ENCODE results near the gene KRTAP5-3.
"Not testable (repeated sequence)": the region's sequence is repeated elsewhere in the genome, so short reads cannot be mapped to it uniquely, and the experiment has no call there.

KRTAP5-3 gene, protein sequence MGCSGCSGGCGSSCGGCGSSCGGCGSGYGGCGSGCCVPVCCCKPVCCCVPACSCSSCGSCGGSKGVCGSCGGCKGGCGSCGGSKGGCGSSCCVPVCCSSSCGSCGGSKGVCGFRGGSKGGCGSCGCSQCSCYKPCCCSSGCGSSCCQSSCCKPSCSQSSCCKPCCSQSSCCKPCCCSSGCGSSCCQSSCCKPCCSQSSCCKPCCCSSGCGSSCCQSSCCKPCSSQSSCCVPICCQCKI

DNA sequence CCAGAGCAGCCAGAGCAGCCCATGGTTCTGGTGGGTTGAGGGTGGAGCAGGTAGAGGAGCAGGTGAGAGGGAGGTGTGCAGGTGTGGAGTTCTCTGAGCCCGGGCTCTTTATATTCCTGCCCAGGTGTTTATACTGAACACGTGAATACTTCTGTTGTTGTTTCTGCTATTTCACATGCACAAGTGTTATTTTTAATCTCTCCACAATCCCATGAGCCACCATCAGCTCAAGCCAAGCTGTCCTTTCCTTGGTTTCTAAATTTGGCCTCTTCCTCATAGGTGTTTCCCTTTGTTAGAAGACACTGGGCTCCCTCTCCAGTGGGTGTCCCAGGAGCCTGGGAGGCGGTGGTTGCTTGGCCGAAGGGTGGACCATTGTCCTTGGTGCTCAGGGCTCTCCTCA lies at the start of gene KRTAP5-3:
KRTAP5-3 (minus strand) TSS at position 101 of the 400 bp plus-strand sequence; CDS start at position 23, 78 bp downstream.
- DNase-seq: no peak

DNA sequence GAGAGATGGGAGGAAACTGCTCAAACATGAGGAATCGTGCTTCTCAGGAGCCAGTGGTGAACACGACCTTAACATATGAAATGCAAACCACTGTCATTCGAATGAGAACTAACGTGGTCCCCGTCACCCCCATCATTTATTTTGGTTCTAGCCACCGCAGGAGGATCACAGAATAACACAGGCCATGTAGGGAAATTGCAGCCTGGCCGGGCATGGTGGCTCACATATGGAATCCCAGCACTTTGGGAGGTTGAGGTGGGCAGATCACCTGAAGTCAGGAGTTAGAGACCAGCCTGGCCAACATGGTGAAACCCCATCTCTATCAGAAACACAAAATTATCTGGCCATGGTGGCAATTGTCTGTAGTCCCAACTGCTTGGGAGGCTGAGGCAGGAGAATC lies 48.4 kb upstream of the KRTAP5-3 start:
- DNase-seq: no peak

DNA sequence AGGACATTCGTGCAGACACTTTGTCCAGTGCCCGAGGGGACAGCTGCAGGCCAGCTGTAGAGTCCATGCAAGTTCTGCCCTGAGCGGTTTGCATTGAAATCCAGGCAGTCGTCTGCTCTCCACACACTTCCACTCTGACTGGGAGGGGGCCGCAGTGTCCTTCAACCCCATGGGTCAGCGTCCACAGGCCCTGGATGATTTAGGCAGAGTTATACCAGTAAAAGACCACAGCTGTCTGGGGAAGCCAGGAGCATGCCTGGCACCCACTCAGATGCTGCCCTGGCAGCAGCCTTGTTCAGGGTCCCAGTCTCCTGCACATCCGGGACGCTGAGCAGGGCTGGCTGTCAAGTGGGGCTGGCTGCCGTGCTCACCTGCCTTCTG lies 47.8 kb upstream of the KRTAP5-3 start:
- DNase-seq: no peak

DNA sequence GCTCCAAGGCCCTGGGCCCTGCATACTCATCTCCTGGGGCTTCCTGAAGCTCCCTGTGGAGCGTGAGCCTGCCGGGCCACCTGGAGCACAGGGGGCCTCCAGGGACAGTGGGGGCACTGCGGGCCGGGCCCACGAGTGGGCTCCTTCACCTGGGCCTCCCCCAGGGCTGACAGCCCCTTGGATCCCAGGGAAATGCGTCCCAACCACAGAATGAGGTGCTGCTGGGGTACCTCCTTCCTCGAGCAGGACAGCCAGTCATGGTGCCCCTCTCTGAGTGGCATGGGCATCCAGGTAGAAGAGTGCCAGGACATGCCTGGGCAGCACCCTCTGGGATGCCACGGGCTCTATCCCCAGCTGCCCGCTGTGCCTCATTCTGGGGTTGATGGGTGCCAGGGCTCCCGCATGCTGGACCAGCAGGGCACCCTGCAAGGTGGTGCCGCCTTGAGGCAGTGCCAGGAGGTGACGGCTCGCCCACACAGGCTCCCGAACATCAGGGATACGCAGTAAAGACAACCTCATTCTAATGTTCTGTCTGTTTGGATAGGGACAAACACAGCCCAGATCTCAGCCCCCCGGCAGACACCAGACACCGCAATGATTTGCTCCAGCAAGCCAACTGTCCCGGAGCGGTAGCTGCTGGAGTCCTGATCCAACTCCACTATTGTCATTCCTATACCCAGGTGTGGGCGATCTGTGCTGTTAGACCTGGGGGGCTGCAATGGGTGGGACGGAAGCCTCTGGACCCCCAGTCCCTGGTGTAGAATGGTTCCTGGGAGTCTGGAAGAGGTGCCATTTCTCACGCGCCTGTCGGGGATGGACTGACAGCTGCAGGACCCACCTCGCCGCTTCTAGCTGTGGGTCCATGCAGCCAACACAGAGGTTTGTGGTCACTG lies 47.2 kb upstream of the KRTAP5-3 start:
- no peak for DNase-seq

DNA sequence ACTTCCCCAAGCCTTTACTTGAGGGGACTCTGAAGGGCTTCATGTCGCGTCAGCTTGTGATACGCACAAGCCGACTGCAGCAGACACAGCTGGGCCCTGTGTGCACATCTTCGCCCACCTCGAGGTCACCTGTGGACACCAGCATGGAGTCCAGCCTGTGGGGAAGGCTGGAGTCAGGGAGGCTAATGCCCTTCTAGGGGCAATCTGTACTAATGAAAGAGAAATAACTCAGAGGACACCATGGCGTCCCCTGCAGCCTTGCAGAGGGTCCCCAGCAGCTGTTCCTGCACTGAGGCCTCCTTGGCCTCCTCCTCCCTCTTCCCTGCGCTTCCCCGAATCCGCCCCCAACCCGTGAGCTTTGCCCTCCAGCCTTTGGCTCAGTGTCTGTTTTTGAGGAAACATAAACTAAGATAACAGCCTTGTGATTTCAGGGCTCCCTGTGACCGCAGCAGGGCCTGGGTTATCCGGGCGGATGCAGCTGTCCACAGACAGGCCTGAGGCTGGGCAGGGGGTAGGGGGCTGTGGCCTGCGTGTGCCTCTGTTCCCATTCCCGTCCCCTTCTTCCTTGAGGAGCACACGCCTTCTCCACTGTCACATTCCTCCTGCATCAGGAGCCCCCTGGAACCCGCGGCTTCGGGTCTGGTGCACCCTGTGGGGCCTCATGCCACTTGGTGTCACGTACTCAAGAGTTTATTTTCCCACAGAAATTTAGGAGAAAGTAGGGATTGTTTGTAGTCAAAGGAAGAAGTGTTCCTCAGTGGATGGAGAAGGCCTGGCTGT lies 46.3 kb upstream of the KRTAP5-3 start:
- no peak for DNase-seq

DNA sequence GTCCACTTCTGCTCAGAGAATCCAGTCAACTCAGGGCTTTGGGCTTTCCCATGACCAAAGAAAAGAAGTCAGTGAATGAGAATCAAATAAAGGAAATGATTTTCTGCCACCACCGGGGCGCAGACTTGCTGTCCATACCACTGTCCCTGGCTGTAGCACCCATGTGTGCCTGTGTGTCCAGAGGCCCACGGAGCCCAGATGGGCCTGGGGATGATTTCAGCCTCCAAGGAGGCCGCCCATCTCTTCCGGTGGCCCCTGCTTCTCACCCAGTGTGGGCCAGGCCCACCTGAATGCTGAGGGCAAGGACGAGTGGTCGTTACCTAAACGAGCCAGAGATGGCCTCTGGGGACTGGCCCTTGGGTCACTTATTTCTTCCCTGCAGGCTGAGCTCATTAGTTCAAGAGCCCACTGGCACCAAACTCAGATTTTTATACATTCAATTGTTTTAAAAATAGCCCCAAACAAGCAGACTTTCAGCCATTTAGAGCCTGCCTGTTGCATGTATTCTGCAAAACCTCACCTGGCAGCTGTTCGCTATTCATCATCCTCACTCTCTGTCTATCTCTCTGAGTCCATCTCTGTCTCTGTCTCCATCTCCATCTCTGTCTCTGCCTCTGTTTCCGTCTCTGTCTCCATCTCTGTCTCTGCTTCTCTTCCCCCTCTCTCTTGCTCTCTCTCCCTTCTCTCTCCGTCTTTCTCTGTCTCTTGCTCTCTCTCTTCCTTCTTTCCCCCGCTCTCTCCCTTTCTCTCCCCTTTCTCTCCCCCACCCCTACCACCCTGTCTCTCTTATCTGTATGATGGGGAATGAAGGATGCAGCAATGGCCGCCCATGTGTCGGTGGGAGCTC lies 45.5 kb upstream of the KRTAP5-3 start:
- DNase-seq: no peak

DNA sequence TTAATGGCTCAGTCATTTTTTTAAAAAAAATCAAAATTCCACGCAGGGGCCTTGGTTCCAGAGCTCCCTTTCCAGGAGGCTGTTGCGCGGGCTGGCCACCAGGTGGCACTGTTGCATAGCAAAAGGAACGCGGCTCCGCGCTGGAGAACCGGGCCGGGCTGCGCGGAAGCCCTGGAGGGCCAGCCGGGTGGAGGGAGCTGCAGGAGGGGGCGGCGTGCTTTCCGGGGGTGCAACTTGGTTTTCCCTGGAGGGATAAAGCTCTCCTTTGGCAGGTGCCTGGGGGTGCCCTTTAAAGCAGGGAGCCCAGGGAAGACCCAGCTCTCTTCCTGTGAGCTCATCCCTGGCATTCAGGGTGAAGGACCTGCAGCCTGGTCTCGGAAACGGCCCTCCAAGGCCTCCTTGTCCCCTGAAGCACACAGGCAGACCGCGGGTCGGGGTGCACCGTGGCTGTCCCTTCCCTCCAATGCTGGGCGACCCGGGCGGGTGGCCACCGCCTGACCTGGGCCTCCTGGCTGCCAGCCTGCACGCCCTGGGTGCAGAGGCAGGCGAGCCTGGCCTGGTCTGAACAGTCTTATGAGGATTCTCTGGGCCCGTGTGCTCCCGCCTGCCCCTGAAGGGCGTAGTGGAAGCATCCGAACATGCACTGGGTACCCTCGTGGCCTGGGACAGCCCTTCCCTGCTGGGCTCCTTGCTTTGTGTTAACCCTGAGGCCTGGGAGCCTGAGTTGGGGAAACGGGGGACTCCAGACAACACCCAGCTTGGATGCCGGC lies 44.7 kb upstream of the KRTAP5-3 start:
- no peak for DNase-seq

DNA sequence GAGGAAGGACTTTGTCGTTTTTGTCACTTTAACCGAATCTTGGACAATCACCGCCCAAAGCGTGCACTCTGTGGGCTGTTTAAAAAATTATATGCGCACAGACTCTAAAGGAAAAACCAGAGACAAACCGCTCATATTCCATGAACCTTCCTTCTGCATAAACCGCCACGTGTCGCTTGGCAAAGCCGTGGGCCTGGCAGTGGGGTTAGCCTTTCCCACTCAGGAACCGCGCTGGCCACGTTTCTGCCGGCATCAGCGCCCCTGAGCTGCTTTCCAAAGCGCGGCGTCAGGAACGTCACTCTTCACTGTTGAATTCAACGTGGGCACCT lies 44.1 kb upstream of the KRTAP5-3 start:
- no peak for DNase-seq

DNA sequence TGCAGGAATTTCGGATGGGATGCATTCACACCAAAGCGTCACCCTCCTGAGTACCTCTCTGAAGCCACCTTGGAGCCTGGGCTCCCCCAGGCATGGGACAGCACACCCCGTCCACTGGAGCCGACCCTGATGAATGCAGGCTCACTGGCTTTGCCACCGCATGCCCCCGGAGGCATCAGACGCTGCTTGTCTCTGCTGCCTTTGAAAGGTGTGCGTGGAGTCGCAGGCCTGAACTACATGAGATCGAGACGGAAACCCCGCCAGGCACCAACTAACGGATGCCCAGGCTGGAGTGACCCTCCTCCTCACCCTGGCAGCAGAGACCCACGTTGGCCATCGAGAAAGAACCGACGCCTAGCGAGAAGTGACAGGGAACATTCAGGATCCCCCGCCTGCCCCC lies 43.8 kb upstream of the KRTAP5-3 start:
- DNase-seq: no peak

DNA sequence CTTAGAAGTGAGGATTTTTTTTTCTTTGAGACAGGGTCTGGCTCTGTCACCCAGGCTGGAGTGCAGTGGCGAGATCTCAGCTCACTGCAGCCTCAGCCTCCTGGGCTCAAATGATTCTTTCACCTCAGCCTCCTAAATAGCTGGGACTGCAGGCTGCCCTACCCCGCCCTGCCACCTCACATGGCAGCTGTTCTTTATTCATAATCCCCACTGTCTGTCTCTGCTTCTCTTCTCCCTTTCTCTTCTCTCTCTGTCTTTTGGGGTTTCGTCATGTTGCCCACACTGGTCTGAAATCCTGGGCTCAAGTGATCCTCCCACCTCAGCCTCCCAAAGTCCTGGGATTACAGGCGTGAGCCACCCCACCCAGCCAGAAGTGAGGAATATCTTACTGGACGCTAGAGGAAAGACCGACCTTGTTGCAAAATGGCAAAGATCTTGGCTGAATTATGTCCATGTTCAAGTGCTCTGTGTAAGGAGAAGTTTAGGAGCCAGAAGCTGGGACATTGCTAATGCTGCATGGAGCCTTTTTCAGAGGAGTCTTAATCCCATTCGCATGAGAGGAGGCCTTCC lies 43.2 kb upstream of the KRTAP5-3 start:
- DNase-seq: no peak

DNA sequence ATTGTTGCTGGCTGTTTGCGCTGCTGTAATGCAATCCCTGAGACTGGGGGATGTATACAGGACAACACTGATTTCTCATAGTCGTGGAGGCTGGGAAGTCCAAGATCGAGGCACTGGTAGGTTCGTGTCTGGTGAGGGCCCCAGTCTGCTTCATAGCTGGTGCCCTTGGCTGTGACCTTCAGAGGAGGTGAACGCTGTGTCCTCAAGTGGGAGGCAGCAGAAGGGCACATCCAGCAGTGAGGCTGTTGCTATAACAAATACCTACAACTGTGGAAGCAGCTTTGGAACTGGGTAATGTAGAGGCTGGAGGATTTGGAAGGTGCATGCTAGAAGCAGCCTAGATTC lies 42.6 kb upstream of the KRTAP5-3 start:
- DNase-seq: no peak

DNA sequence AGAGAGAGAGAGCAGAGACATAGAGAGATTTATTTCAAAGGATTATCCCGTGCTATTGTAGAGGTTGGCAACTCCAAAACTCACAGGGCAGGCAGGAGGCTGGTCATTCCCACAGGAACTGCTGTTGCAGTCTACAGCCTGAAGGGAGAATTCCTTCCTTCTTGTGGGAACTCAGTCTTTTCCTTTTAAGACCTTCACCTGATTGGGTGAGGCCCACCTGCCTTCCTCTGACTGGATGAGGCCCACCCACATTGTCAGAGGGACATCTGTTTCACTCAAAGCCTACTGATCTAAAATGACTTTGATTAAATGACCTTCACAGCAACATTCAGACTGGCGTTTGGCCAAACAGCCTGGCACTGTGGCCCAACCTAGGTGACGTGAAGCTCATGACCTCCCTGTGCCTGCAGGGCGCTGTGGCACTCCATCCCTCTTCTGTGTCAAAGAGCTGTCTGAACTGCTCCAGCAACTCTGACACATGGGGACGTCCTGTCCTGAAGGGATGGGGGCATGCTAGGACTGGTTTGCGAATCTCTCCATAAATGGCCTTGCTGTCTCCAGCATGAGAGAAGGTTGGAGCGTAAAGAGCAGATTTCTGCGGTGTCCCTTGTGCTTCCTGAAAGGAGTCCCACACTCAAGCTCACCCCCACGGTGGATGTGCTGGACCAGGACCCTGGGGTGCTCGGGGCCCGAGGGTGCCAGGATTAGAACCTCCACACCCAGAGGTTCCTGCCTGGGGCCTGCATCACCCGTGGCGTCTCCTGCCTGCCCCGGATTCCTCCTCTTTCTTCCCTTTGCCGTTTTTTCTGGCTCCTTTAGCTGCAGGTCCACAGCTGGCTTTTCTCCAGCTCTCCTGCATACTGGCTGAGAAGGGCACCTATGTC lies 42.0 kb upstream of the KRTAP5-3 start:
- no peak for DNase-seq

DNA sequence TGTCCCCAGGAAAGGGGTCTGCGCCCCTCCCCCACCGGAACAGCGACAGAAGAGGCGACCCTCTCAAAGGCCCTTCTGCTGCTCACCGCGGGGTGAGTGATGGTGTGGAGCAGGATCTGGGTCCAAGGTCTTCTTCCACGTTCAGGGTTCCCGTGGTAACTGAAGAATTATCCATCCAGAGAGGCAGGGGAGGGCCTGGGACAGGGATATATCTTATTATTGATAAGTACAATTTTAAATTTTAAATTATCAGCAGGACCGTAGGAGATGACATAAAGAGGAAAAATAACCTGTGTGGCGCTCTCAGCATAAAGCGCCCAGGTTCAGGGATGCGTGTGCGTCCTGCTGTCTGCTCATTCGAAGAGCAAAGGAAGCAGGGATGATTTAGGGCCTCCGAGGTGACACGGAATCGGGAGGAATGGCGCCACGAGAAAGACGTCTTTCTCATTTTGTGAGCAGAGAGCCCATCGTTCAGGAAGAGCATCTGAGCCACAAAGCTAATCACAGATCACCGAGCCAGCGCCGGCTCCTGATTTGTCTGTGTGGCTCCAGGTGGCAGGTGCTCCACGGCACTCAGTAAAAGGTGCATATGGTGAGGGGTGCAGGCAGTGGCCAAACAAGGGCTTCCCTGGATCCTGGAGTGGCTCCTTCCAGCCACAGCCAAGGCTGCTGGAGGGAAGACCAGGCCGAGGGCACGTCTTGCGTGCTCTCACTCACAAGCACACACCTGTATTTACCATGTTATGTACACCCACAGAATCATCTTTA lies 40.6 kb upstream of the KRTAP5-3 start:
- no peak for DNase-seq

DNA sequence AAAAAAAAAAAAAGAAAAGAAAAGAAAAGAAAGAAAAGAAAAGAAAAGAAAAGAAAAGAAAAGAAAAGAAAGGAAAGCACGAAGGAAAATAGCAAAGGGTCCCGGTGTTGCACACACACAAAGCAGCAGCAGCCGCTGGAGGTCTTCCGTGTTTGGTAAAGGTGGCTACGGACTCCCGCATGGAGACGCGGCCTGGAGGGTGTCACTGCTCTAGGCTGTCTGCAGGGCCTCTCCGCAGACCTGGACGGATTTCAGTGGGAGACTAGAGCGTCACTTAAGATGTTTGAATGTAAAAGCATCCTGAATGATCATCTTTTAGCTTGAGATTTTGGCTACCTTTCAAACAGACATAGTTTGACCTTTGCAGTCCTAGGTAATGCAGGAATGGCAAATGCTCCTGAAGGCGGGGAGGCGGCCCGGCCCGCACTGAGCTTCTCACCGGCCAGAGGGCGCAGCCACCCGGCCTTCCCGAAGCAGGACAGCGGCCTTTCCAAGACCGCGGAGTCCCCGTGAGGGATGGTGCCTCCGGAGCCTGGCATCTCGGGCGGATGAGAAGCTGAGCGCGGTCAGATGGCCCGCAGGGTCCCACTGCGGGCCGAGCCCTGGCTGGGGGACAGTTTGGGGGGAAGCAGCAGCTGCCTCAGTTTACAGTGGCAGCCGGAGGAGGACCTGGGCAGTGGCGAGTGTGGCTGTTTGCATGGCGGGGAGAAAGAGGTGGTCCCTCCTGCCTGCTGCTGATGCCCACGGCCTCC lies 39.8 kb upstream of the KRTAP5-3 start:
- no peak for DNase-seq

DNA sequence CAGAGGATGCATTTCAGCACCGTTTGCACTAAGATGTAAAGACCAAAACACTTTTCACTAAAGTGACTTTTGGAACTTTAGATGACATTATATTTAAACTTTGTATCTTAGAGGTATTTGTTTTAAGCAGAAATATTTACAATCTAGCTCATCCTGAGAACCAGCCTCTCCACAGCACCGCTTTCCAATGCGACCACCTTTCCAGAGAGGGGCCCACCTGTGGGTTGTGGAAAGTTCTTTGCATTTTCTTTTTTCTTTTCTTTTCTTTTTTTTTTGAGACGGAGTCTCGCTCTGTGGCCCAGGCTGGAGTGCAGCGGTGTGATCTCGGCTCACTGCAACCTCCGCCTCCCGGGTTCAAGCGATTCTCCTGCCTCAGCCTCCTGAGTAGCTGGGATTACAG lies 38.3 kb upstream of the KRTAP5-3 start:
- DNase-seq: not testable (repeated sequence)

DNA sequence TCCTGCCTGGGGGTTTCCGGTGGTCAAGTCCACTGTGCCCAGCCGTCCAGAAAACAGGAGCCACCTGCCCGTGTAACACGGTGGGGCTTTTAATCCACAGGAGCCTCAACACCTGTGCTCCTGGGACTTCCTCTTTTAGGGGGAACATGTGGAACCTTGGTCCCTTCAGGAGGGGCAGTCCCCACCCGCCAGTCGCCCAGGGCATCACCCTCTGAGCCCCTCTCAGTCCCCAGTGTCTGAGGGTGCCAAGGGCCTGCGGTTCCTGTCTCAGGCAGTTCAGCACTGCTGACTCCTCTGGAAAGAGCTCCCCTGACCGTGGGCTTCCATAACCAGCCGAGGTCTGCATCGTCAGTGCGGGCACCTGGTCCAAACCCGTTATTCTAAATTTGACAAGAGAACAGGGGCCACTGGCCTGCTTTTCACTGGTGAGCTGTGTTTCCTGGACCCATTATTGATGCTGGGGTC lies 37.1 kb upstream of the KRTAP5-3 start:
- DNase-seq: no peak

DNA sequence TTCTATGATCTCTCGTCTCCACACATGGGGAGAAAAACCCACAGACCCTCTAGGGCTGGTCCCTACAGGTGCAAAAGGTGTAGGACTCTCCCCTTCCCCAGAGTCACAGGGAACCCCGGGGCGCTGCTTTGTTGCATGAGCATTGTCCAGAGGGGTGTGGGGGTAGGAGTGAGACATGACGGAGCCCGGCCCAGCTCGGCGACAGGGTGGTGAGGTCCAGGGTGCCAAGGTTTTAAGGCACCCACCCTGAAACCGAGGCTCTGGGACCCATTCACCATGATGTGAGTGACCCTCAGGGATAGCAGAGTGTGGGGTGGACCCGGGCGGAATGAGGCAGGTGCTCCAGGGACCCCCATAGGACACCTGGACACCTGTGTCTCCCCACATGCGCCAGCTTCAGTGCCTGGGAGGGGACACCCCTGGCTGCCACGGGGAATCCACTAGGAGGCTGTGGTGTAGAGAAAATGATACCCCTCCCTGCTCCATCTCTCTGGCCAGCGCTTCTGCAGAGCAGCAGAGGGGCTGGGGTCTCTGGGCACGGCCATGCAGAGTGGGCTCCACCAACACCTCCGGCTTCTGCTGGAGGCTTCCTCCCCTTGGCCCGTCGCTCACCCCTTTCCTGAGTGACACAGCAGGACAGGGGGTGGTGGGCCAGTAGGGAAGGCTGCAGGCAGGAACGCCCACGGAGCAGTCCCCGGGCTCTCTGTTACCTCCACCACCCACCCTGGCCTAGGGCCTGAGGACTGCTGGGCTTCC lies 36.5 kb upstream of the KRTAP5-3 start:
- no peak for DNase-seq

DNA sequence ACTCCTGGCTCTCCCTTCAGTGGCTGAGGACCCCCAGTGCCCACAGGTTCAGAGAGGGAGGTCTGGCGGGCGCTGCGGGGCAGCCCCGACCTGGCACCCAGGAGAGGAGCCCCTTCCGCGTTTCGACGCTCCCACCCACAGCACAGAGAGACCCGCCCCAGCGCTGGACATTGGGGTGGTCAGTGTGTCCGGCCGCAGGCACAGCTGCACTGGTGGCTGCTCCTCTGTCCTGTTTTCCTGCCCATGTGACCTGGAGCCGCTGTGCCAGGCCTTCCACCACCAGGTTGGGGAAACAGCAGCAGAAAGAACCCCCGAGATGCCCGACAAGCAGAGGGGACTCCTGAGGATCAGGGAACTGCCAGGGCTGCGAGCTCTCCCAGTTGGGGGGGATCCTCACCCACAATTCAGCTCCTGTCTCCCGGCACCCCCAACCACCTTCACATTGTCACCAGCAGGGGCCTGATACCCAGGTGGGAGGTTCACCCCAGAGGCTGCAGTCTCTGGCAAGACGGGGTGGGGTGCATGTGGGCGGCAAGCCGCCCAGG lies 35.0 kb upstream of the KRTAP5-3 start:
- DNase-seq: no peak
